Testis (tissue), 2 donors: ENCODE results near the gene RFT1.

Experiments used
- POLR2A ChIP-seq: fragments of 450-650 bp; IDR thresholded peaks from one replicate; pipeline ENCODE4 v1.6.1; 2017; ENCODE audit warnings: antibody characterized with exemption, mild to moderate bottlenecking, moderate library complexity
- TF ChIP-seq, protein P1 (sequence below), 3 experiments: fragments of 450-650 bp in 2 of 3; fragments of 200-600 bp in 1 of 3; sonication (generic) in 1 of 3; IDR thresholded peaks; one replicate each; pipeline ENCODE4 v1.5.1; 2016 to 2019; ENCODE audit warnings: antibody characterized with exemption in 3 of 3, mild to moderate bottlenecking in 2 of 3, moderate library complexity in 1 of 3

DNA sequence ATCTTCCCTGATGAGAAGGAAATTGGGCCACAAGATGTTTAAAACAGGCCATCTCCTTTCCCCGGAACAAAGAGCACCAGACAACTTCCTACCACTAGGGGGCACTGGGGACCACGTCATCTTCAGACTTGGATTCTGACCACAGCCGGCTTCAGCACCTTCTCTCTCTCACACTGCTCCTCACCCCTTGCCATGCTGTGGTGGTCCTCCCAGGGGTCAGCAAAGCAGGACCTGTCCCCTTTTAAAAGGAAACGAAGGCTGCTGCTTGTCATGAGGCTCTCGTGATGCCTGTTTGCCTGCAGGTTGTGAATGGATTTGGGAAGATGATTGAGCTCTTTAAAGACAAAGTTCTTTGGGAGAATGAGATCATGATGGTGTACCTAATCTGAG, 16.2 kb downstream of the RFT1 start:
- TF ChIP-seq, protein P1, sequence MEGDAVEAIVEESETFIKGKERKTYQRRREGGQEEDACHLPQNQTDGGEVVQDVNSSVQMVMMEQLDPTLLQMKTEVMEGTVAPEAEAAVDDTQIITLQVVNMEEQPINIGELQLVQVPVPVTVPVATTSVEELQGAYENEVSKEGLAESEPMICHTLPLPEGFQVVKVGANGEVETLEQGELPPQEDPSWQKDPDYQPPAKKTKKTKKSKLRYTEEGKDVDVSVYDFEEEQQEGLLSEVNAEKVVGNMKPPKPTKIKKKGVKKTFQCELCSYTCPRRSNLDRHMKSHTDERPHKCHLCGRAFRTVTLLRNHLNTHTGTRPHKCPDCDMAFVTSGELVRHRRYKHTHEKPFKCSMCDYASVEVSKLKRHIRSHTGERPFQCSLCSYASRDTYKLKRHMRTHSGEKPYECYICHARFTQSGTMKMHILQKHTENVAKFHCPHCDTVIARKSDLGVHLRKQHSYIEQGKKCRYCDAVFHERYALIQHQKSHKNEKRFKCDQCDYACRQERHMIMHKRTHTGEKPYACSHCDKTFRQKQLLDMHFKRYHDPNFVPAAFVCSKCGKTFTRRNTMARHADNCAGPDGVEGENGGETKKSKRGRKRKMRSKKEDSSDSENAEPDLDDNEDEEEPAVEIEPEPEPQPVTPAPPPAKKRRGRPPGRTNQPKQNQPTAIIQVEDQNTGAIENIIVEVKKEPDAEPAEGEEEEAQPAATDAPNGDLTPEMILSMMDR (IDR thresholded peaks at IDR 0.05): peak; percentile 92 to 96 (median 92)
- TF ChIP-seq POLR2A: no peak
